Measurements from ENCODE around the gene ARPIN. TPM values are rescaled to one million over a fixed set of nuclear protein-coding genes. Genes with fewer than 3 reads are reported as not detected.

The ARPIN gene
- total and polyA plus RNA-seq, 7 donors: 16.2 to 33.5 (median 19.3) TPM

- Histone ChIP-seq H3K9me3 (no peaks in the 10 kb centered on the region), H3K27me3 (no peaks in the 10 kb centered on the region), H3K4me1 (peaks cover 0 to 26% (median 17%) of the 10 kb centered on the region in 4 donors), H3K27ac (no peak overlapping the region), H3K36me3 (peaks cover 0 to 43% (median 15%) of the 10 kb centered on the region in 4 donors), H3K4me3 (no peak overlapping the region)
- 12 to 58% methylated on average over 1 to 2 of the region's 2 CpGs for WGBS, 2 donors
- intact Hi-C loops (cut with DNase I): loop anchor here (5.0 kb wide), 2 partner anchors 93 to 163 kb away; partner anchors contain the start of gene ZNF710
- DNase-seq: no peak
- no peak for TF ChIP-seq POLR2AphosphoS5 (IDR thresholded peaks at IDR 0.05)
- no peak for TF ChIP-seq POLR2A (IDR thresholded peaks at IDR 0.05)
- no peak for TF ChIP-seq CTCF (IDR thresholded peaks at IDR 0.05)
- no peak for TF ChIP-seq EP300 (IDR thresholded peaks at IDR 0.05)
These were observed 3.1 kb downstream of the ARPIN start for GRCh38 chr15:89909611-89910010.

- DNase-seq: no peak
- intact Hi-C loops (cut with DNase I): no loop called here
- H3K4me1 ChIP-seq: peaks cover 0 to 23% (median 15%) of the 10 kb centered on the region in 4 donors
- H3K27me3 ChIP-seq: no peaks in the 10 kb centered on the region
- H3K4me3 ChIP-seq: no peak overlapping the region
- H3K27ac ChIP-seq: no peak overlapping the region
- peaks cover 11 to 57% (median 26%) of the 10 kb centered on the region in 4 donors for H3K36me3 ChIP-seq
- TF ChIP-seq CTCF (IDR thresholded peaks at IDR 0.05) (no peak), POLR2AphosphoS5 (IDR thresholded peaks at IDR 0.05) (no peak), EP300 (IDR thresholded peaks at IDR 0.05) (no peak), POLR2A (IDR thresholded peaks at IDR 0.05) (no peak)
- H3K9me3 ChIP-seq: no peaks in the 10 kb centered on the region
- WGBS, 2 donors: 92 to 96% methylated on average over 16 of the region's 16 CpGs
These were observed 4.5 kb downstream of the ARPIN start for GRCh38 chr15:89908226-89908625.

GRCh38 chr15:89907289-89907688 is 5.5 kb downstream of the ARPIN start:
- no peak for DNase-seq
- TF ChIP-seq POLR2AphosphoS5 (IDR thresholded peaks at IDR 0.05) (no peak), EP300 (IDR thresholded peaks at IDR 0.05) (no peak), POLR2A (IDR thresholded peaks at IDR 0.05) (no peak), CTCF (IDR thresholded peaks at IDR 0.05) (no peak)
- no peaks in the 10 kb centered on the region for H3K9me3 ChIP-seq
- H3K36me3 ChIP-seq: peaks cover 15 to 67% (median 29%) of the 10 kb centered on the region in 4 donors
- no peak overlapping the region for H3K4me3 ChIP-seq
- H3K27ac ChIP-seq: no peak overlapping the region
- peaks cover 0 to 19% (median 11%) of the 10 kb centered on the region in 4 donors for H3K4me1 ChIP-seq
- intact Hi-C loops (cut with DNase I): no loop called here
- H3K27me3 ChIP-seq: no peaks in the 10 kb centered on the region
- 94 to 96% methylated on average over 7 of the region's 7 CpGs for WGBS, 2 donors

GRCh38 chr15:89905846-89906378 is 6.8 kb downstream of the ARPIN start:
- Histone ChIP-seq H3K27ac (no peak overlapping the region), H3K9me3 (no peaks in the 10 kb centered on the region), H3K27me3 (no peaks in the 10 kb centered on the region), H3K4me1 (peaks cover 0 to 6% (median under 1%) of the 10 kb centered on the region in 4 donors), H3K4me3 (no peak overlapping the region), H3K36me3 (peaks cover 21 to 80% (median 39%) of the 10 kb centered on the region in 4 donors)
- WGBS, 2 donors: 96 to 98% methylated on average over 5 of the region's 5 CpGs
- DNase-seq: no peak
- no peak for TF ChIP-seq POLR2AphosphoS5 (IDR thresholded peaks at IDR 0.05)
- no peak for TF ChIP-seq EP300 (IDR thresholded peaks at IDR 0.05)
- no peak for TF ChIP-seq CTCF (IDR thresholded peaks at IDR 0.05)
- TF ChIP-seq POLR2A (IDR thresholded peaks at IDR 0.05): no peak
- intact Hi-C loops (cut with DNase I): no loop called here

- intact Hi-C loops (cut with DNase I): no loop called here
- H3K27ac ChIP-seq: no peak overlapping the region
- TF ChIP-seq EP300 (IDR thresholded peaks at IDR 0.05) (no peak), CTCF (IDR thresholded peaks at IDR 0.05) (no peak), POLR2A (IDR thresholded peaks at IDR 0.05) (no peak), POLR2AphosphoS5 (IDR thresholded peaks at IDR 0.05) (no peak)
- peaks cover 21 to 83% (median 41%) of the 10 kb centered on the region in 4 donors for H3K36me3 ChIP-seq
- no peaks in the 10 kb centered on the region for H3K9me3 ChIP-seq
- no peaks in the 10 kb centered on the region for H3K27me3 ChIP-seq
- no peaks in the 10 kb centered on the region for H3K4me1 ChIP-seq
- no peak overlapping the region for H3K4me3 ChIP-seq
- WGBS, 2 donors: 36 to 81% methylated on average over 5 of the region's 5 CpGs
- no peak for DNase-seq
These were observed 8.2 kb downstream of the ARPIN start for GRCh38 chr15:89904519-89904918.
